NCI-H345 treated with DMSO at 0.1 percent for 48 hours (cell line): Measurements from ENCODE around the gene FHIT.

Experiments used
- DNase-seq: peaks from one replicate; lab custom pipeline; 2025; ENCODE audit not compliant: unreplicated experiment; lab: John Stamatoyannopoulos, UW

The FHIT gene

GRCh38 chr3:60867200-60867599, 384.1 kb downstream of the FHIT start:
- no peak for DNase-seq

DNA sequence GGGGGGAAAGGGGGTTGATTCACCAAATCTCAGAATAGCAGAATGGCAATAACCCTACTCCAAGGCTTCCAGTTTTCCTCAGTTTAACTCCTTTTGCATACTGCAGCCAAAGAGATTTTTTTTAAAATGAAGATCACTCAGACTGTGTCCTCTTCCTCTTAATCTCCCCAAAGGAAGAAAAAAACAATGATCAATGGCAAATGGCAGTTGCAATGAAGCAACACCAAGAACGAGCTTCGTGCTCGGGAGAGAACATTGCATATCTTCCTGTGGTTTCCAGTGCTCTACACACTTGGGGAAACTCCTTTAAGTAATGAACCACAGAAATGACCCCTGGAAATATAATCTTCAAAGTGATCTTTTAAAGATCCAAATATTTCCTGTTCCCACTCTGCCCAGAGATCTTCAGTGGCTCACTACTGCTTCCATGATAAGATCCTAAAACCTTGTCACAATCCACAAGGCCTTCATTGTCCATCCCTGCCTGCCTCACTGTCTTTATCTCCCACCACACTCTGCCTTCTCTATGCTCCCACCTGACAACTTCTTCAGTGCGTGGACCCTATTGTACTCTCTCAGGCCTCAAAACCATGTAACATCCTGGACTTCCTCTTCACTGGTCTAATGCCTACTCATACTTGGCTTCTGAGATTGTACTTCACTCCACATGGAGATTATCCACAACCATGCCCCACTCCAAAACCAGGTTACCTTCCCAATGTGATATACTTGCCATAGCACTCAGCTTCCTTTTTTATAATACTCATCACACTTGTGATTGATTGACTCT, 394.8 kb downstream of the FHIT start:
- no peak for DNase-seq

GRCh38 chr3:60855250-60855649, 396.0 kb downstream of the FHIT start:
- DNase-seq = no peak

GRCh38 chr3:60854791-60855190, 396.5 kb downstream of the FHIT start:
- no peak for DNase-seq

DNA sequence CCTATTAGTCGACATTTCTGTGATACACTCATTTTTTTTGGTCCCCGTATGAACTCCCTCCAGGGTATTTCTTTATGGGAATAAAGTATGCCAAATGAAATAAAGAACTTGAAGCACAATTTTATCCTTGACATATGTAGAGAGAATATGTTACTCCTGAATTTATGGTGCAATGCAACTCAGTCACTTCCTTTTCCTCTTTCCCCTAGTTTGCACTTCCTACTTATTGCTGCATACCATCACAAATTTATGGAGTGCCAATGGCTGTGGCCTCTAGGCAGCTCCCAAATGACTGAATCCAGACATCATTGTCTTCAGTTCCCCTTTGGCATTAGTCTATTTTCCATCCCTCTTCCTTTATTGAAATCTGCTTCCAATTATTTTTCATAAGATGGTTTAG, 403.5 kb downstream of the FHIT start:
- DNase-seq = no peak

DNA sequence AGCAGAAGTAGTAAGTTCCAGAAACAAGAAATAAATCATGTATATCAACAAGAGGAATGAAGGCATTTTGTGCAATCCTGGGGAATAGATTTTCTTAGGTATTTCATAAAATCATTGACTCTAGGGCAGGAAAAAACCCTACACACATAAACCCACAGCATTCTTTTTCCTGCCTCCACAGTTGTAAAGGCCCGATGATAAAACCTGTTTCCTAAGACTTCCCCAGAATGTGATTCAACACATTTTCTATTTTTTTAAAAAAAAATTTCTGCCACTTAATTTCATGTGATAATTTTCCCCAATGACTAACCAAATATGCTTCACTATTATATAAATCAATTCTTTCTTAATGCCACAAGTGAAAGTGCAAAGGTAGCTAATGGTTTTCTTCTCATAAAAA, 407.0 kb downstream of the FHIT start:
- no peak for DNase-seq

- no peak for DNase-seq
These were observed 409.9 kb downstream of the FHIT start for GRCh38 chr3:60841355-60841754.

DNA sequence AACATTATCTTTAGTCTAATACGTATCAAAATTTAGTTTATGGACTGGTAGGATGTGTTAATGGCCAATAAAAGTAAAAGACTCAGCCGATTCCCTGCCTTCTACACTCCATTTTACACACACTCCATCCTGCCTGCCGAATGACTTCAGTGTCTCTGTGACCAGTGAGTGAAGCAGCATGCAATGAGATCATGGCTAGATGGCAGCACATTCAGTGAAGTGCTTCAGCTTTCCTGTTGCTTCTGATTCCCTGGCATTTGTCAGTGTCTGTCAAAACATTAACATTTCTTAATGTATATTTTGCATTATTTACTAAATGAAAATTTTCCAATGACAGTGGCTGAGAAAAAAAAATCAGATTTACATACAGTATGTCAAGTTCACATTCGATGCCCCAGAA, 412.0 kb downstream of the FHIT start:
- DNase-seq = no peak

DNA sequence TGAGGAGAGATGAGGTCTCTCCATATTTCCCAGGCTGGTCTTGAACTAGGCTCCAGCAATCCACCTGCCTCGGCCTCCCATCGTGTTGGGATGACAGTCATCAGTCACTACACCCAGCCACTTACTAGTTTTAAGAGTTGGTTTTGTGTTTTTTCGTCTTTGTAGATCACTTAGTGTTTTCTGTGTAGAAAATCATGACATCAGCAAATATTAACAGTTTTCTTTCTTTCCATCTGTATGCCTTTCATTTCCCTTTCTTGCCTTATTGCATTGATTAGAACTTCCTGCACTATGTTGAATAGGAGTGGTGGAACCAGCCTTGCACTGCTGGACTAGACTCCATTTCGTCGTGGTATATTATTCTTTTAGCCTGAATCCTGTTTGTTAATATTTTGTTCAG, 415.5 kb downstream of the FHIT start:
- no peak for DNase-seq

DNA sequence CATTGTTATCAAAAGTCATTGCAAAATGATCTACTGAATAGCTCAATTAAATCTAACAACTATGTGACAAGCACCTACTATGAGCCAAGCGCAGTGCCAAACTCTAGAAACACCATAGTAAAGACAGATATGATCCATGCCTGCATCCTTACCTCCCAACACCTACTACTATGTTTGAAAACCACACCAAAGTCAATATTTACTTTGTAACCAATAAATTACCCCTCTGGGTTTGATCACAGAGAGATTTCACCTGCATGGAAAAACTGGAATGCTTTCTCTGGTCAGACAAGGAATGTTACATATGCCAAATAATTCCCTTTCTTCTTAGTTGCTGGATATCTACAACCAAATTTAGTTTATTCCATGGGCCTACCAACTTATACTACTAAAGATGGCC, 422.2 kb downstream of the FHIT start:
- no peak for DNase-seq

- no peak for DNase-seq
These were observed 423.6 kb downstream of the FHIT start for GRCh38 chr3:60827666-60828065.

GRCh38 chr3:60826511-60826910, 424.7 kb downstream of the FHIT start:
- no peak for DNase-seq

DNA sequence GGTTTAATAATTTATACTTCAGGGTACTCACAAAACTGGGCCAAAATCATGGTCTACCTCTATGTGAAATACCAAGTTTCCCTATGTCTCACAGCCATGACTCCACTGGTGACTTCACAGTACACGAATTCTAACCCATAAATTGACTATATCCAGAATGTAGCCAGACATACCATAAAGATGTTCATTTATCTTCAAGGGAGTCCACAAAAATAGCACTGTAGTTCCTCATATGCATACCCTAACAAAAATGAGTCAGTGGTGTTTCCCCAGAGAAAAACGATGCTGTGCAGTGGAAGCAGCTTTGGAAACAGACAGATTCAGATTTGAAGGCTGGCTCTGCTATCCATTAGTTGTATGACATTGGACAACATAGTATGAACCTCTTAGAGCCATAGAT, 438.8 kb downstream of the FHIT start:
- no peak for DNase-seq

- no peak for DNase-seq
These were observed 440.4 kb downstream of the FHIT start for GRCh38 chr3:60810881-60811280.

DNA sequence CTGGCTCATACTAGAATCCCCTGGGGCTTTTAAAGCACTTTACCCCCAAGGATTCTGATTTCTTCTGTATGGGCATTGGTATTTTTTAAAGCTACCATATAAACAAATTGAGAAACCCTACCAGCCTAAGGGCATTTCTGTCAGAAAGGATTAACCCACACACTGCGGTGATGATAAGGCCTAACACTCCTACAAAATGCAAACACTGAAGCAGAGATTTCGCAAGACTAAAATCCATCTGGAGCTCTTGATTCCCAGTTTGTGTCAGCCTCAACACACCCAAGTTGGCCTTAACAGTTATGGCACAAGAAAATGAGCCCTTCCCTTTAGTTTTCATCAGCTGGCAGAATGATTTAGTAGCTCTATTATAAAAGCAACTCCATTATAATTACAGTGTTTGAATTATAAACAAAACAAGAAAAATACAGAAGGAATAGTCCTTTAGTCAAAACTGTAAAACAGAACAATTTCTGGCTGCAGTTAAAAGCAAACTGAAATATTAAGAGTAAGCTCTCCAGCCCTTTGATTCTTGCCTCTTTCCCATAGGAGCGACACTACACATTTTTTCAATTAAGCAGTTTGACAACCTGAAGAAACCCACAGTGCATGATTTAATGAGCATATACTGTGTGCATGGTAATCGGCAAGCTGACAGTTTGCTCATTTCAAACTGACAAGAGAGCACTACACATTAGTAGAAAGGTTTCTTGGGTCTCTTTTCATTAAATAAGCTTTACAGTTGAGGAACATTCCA, 441.2 kb downstream of the FHIT start:
- no peak for DNase-seq

DNA sequence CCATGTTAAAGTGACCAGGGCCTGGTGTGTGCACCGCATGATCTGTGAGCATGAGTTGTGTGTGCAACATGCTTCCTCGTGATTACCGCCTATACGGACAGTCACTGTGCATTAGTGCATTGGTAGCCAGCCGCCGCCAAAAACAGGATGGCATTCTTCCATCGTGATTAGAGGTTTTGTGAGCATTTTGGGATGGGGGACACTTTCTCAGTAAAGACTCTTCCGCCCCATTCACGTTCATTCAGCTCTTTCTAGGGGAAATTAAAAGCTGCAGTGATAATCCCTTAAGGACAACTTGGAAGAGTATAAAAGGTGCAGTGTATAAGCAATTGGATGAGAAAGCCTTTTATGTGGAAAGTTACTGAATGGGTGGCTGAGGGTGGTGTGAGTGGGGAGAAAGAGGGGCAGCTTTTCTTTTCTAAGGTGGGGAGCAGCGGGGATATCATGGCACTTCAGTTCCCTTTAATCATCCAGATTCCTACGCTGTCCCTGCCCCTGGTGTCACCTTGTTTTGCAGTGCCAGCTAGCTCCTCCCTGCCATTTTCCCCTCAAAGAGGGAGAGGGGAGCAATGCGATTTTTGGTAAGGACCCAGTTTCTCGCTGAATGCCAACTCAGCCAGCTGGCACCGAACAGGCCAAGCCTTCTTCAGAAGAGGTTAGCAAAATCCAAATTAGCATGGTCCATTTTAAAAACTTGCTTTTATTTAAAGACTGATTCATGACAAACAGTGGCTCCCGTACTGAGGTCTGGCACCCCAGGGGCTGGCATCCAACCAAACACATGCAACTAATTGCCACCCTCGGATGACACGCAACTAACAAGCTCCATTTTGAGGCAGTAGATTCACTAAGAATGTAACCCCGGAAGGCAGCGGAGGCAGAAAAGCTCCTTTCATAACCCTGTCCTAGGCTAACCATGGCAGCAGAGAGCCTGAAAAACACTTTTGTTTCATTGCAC, 447.8 kb downstream of the FHIT start:
- DNase-seq = no peak

GRCh38 chr3:60801307-60801706, 449.9 kb downstream of the FHIT start:
- DNase-seq = no peak

DNA sequence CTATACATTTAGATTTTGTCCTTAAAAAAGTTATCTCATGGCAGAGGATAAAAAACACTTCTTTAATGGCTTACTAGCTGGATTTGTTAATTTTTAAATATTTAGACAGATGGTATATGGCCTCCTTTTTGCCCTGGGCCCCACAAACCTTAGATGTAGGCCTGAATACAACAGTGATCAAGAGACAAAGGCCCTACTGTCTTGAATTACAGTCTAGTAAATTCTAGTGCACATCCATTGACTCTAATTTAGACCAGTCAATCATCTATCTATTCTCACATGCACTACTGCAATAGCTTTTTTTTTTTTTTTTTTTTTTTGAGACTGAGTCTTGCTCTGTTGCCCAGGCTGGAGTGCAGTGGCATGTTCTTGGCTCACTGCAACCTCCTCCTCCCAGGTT, 452.8 kb downstream of the FHIT start:
- no peak for DNase-seq

DNA sequence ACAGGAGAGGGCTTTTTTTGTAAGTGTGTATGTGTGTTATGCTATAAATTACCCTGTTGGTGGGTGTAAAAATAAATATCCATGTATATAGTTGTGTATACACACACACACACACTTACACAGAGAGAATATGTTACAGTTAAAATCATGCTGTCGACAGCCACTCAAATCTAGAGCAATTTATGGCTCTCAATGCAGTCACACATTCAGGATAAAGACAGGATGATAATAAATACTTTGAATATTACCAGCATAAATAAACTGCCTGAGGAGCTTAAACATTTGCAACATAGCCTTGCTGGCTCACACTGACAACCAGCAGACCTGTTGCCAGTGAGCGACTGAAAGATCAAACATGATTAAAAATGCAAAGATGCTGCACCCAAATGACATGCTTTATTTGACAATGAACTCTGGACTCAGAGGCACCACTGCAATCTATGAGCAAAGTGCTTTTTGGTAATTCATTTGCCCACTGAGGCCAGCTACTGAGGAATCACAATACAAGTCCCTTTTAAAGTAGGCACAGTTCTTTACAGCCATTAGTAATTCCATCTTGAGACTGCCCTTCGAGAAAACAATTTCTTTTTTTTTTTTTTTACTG, 458.9 kb downstream of the FHIT start:
- DNase-seq = no peak

DNA sequence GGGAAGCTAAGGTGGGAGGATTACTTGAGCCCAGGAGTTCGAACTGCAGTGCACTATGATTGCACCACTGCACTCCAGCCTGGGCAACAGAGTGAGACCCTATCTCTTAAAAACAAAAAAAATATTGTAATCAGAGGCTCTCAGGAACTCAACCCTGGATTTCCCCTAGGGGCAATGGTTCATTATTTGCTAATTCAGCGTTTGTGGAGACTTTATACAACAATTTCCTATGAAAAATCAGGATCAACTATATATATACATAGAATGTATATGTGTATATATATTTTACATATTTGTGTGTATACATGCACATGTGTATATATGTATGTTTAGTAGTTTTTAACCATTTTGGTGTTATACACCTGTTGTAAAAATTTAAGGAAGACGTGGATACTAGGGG, 463.1 kb downstream of the FHIT start:
- no peak for DNase-seq

- DNase-seq = no peak
These were observed 469.3 kb downstream of the FHIT start for GRCh38 chr3:60781935-60782334.
